ENCODE results near the gene CLHC1. TPM values are rescaled to one million over a fixed set of nuclear protein-coding genes. Genes with fewer than 3 reads are reported as not detected.

CLHC1 gene
- total and polyA plus RNA-seq, 2 donors (not counting 3 experiments of a cell fraction or from before 2014, with no cell fraction given): 2.4 to 12.3 TPM

- Histone ChIP-seq H3K9me3 (replicated peaks; ENCODE audit: control insufficient read depth, insufficient read depth, low read length) (no peaks in the 10 kb centered on the region), H3K27ac (ENCODE audit: insufficient read depth, low read depth, low read length) (no peak overlapping the region), H4K20me1 (replicated peaks; ENCODE audit: control insufficient read depth, extremely low read depth, insufficient read depth, low read length) (no peaks in the 10 kb centered on the region), H3K79me2 (ENCODE audit: control insufficient read depth, insufficient read depth, low read length) (no peaks in the 10 kb centered on the region), H3K9ac (replicated peaks; ENCODE audit: extremely low read depth, insufficient read depth, low read length) (no peak overlapping the region), H2AFZ (ENCODE audit: low read depth, low read length) (no peak overlapping the region), H3K4me2 (ENCODE audit: insufficient read depth, low read length) (no peak overlapping the region), H3K27me3 (ENCODE audit: control insufficient read depth in 2 of 2, insufficient read depth in 2 of 2, low read length in 2 of 2) (no peaks in the 10 kb centered on the region), H3K9me1 (replicated peaks; ENCODE audit: control insufficient read depth, extremely low read depth, insufficient read depth, low read length) (no peaks in the 10 kb centered on the region), H3K4me3 (replicated peaks in 1 of 3; ENCODE audit: insufficient read depth in 1 of 3, low read depth in 1 of 3, low read length in 3 of 3) (no peak overlapping the region), H3K36me3 (ENCODE audit: control insufficient read depth in 2 of 2, extremely low read depth in 1 of 2, insufficient read depth in 2 of 2, low read length in 2 of 2) (no peaks in the 10 kb centered on the region), H3K4me1 (ENCODE audit: control insufficient read depth, extremely low read depth, insufficient read depth, low read length) (no peaks in the 10 kb centered on the region)
- peak; percentile 64 for DNase-seq (ENCODE audit: low read depth, low spot score)
- CTCF ChIA-PET: interaction anchor here (0.6 to 9.6 kb wide), 14 partner anchors 13 to 1066 kb away, joined by 3 to 198 read pairs (median 5); no protein-coding TSS in a partner anchor
- no peak for TF ChIP-seq FOS (IDR thresholded peaks at IDR 0.05; ENCODE audit: borderline replicate concordance, insufficient read depth, low read length)
- TF ChIP-seq POLR2A (IDR thresholded peaks at IDR 0.05; ENCODE audit: low read depth, low read length): no peak
- TF ChIP-seq MYC (IDR thresholded peaks at IDR 0.05; ENCODE audit: low read depth, low read length): no peak
- TF ChIP-seq CTCF (IDR thresholded peaks at IDR 0.05; ENCODE audit: extremely low read depth in 1 of 2, insufficient read depth in 1 of 2, low read depth in 1 of 2, low read length in 2 of 2): no peak
- POLR2A ChIA-PET: no interaction called here
- dilution Hi-C loops (cut with MboI; ENCODE audit: extremely low pct_ligation_motif_present, low sequenced_read_pairs) (no loop called here), intact Hi-C loops (cut with micrococcal nuclease) (loop anchor here (2.0 to 10.0 kb wide), 3 partner anchors 409 to 517 kb away; no protein-coding TSS in a partner anchor)
- FAIRE-seq: no peak
- BruUV-seq (replicated peaks): no TSS peak
Measured at GRCh38 chr2:55173438-55174054, 58.5 kb downstream of the CLHC1 start.

GRCh38 chr2:55169915-55170314 lies 62.2 kb downstream of the CLHC1 start:
- Histone ChIP-seq H3K79me2 (ENCODE audit: control insufficient read depth, insufficient read depth, low read length) (no peaks in the 10 kb centered on the region), H2AFZ (ENCODE audit: low read depth, low read length) (no peak overlapping the region), H3K4me3 (replicated peaks in 1 of 3; ENCODE audit: insufficient read depth in 1 of 3, low read depth in 1 of 3, low read length in 3 of 3) (no peak overlapping the region), H3K36me3 (ENCODE audit: control insufficient read depth in 2 of 2, extremely low read depth in 1 of 2, insufficient read depth in 2 of 2, low read length in 2 of 2) (no peaks in the 10 kb centered on the region), H3K9me3 (replicated peaks; ENCODE audit: control insufficient read depth, insufficient read depth, low read length) (no peaks in the 10 kb centered on the region), H3K4me1 (ENCODE audit: control insufficient read depth, extremely low read depth, insufficient read depth, low read length) (peaks cover 14% of the 10 kb centered on the region), H3K27ac (ENCODE audit: insufficient read depth, low read depth, low read length) (no peak overlapping the region), H3K4me2 (ENCODE audit: insufficient read depth, low read length) (no peak overlapping the region), H3K9ac (replicated peaks; ENCODE audit: extremely low read depth, insufficient read depth, low read length) (no peak overlapping the region), H4K20me1 (replicated peaks; ENCODE audit: control insufficient read depth, extremely low read depth, insufficient read depth, low read length) (no peaks in the 10 kb centered on the region), H3K9me1 (replicated peaks; ENCODE audit: control insufficient read depth, extremely low read depth, insufficient read depth, low read length) (no peaks in the 10 kb centered on the region), H3K27me3 (ENCODE audit: control insufficient read depth in 2 of 2, insufficient read depth in 2 of 2, low read length in 2 of 2) (no peaks in the 10 kb centered on the region)
- dilution Hi-C loops (cut with MboI; ENCODE audit: extremely low pct_ligation_motif_present, low sequenced_read_pairs) (no loop called here), intact Hi-C loops (cut with micrococcal nuclease) (loop anchor here (2.0 to 10.0 kb wide), 3 partner anchors 203 to 405 kb away; no protein-coding TSS in a partner anchor)
- FAIRE-seq: no peak
- ChIA-PET POLR2A (no interaction called here), CTCF (interaction anchor here (1.1 to 9.6 kb wide), 6 partner anchors 36 to 271 kb away, joined by 3 to 198 read pairs (median 38); partner anchors contain the start of gene RTN4)
- DNase-seq (ENCODE audit: low read depth, low spot score): no peak
- BruUV-seq (replicated peaks): no TSS peak
- no peak for TF ChIP-seq JUN (IDR thresholded peaks at IDR 0.05; ENCODE audit: borderline replicate concordance, insufficient read depth, insufficient read length, low read depth)
- no peak for TF ChIP-seq POLR2AphosphoS5 (IDR thresholded peaks at IDR 0.05; ENCODE audit: insufficient read depth, low read depth, low read length)
- no peak for TF ChIP-seq MYC (IDR thresholded peaks at IDR 0.05; ENCODE audit: low read depth, low read length)
- no peak for TF ChIP-seq EZH2 (IDR thresholded peaks at IDR 0.05; ENCODE audit: borderline replicate concordance, low read depth, low read length, severe bottlenecking)
- no peak for TF ChIP-seq GATA2 (IDR thresholded peaks at IDR 0.05; ENCODE audit: insufficient read depth, insufficient read length, low read depth, low read length)
- TF ChIP-seq POLR2A (IDR thresholded peaks at IDR 0.05; ENCODE audit: low read depth, low read length): no peak
- TF ChIP-seq CTCF (IDR thresholded peaks at IDR 0.05; ENCODE audit: extremely low read depth in 1 of 2, insufficient read depth in 1 of 2, low read depth in 1 of 2, low read length in 2 of 2): no peak
- no peak for TF ChIP-seq FOS (IDR thresholded peaks at IDR 0.05; ENCODE audit: borderline replicate concordance, insufficient read depth, low read length)
- no peak for TF ChIP-seq MAX (IDR thresholded peaks at IDR 0.05; ENCODE audit: insufficient read depth, insufficient read length)

Data from endothelial cell of umbilical vein (primary cell).